Measurements from ENCODE around the gene CNTNAP2. TPM values are rescaled to one million over a fixed set of nuclear protein-coding genes. Genes with fewer than 3 reads are reported as not detected.

The CNTNAP2 gene
- total RNA-seq, 2 experiments from 2014 or later, result 0.19 to 0.22 TPM

GRCh38 chr7:147432576-147432975 lies 1316.0 kb downstream of the CNTNAP2 start:
- Mint-ChIP-seq H3K4me1 (no peaks in the 10 kb centered on the region), H3K4me3 (no peak overlapping the region), H3K27me3 (no peaks in the 10 kb centered on the region), H3K27ac (no peak overlapping the region), H3K36me3 (no peaks in the 10 kb centered on the region), H3K9me3 (peaks cover 6% of the 10 kb centered on the region)
- DNase-seq, result no peak

DNA sequence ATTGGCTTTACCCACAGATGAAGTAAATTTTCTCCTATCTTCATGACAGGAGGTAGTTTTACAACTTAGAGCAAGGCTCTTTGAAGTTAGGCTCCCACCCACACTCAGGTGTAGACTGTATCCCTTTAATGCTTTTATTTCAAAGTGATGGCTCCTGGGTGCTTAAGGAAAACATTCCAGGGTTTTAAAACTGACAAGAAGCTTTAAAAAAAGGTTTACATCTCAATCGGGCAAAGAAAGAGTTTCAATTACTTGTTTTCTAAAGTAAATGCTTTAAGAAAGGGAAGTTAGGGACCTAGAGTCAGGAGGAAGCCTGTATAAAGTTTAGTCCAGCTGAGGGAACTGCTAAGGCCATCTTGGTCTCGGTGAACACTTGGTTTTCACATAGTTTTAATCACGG lies 1320.1 kb downstream of the CNTNAP2 start:
- H3K4me3 Mint-ChIP-seq, result no peak overlapping the region
- no peaks in the 10 kb centered on the region for H3K36me3 Mint-ChIP-seq
- no peaks in the 10 kb centered on the region for H3K27me3 Mint-ChIP-seq
- no peaks in the 10 kb centered on the region for H3K4me1 Mint-ChIP-seq
- DNase-seq, result no peak
- peaks cover 21% of the 10 kb centered on the region for H3K9me3 Mint-ChIP-seq
- no peak overlapping the region for H3K27ac Mint-ChIP-seq

DNA sequence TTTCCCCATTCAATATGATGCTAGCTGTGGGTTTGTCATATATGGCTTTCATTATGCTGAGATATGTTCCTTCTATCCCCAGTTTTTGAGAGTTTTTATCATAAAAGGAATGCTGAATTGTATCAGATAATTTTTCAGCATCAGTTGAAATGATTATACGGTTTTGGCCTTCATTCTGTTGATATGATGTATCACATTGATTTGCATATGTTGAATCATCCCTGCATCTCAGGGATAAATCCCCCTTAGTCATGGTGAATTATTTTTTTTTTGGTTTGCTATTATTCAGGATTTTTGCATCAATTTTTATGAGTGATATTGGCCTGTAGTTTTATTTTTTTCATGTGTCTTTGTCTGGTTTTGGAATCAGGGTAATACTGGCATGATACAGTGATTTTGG lies 1321.6 kb downstream of the CNTNAP2 start:
- Mint-ChIP-seq H3K27ac (no peak overlapping the region), H3K27me3 (no peaks in the 10 kb centered on the region), H3K9me3 (peaks cover 25% of the 10 kb centered on the region), H3K36me3 (no peaks in the 10 kb centered on the region), H3K4me3 (no peak overlapping the region), H3K4me1 (no peaks in the 10 kb centered on the region)
- no peak for DNase-seq

DNA sequence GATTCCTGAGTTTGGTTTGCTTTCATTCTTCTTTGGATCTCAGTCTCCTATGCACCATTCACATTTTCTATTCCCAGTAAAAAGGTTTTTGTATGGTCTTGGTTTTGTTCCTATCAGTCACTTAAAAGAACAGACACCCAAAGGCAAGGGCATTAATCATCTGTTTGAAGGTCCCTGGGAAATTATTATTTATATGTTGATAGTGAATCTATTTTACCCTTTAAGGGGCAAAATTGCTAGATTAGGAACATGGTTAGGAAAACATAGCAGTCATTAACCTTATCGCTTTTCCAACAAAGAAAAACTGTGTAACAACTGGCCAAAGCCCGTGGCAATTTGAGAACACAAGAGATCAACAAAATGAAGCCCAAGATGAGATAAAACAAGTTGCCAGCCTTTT lies 1327.3 kb downstream of the CNTNAP2 start:
- H3K9me3 Mint-ChIP-seq, result peaks cover 20% of the 10 kb centered on the region
- DNase-seq, result no peak
- H3K27ac Mint-ChIP-seq, result no peak overlapping the region
- H3K4me3 Mint-ChIP-seq, result no peak overlapping the region
- no peaks in the 10 kb centered on the region for H3K27me3 Mint-ChIP-seq
- no peaks in the 10 kb centered on the region for H3K36me3 Mint-ChIP-seq
- H3K4me1 Mint-ChIP-seq, result no peaks in the 10 kb centered on the region

DNA sequence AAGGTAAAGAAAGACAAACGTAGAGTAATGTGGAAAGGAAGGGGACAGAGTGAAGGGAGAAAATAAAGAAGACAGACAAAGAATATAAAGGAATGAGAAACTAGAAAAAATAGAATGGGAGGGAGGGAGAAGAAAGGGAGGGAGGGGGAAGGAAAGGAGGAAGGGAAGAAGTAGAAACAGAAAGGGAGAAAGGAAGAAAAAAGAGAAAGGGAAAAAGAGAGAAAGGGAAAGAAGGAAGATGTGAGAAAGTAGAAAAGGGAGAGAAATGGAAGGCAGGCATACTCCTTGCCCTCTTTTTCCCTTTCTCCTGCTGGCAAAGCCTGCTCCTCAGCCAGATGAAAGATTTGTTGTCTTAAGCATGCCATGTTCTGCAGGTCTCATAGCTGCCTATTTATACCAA lies 1336.2 kb downstream of the CNTNAP2 start:
- H3K4me3 Mint-ChIP-seq, result no peak overlapping the region
- peaks cover 3% of the 10 kb centered on the region for H3K9me3 Mint-ChIP-seq
- H3K27ac Mint-ChIP-seq, result no peak overlapping the region
- DNase-seq, result no peak
- H3K36me3 Mint-ChIP-seq, result no peaks in the 10 kb centered on the region
- no peaks in the 10 kb centered on the region for H3K27me3 Mint-ChIP-seq
- H3K4me1 Mint-ChIP-seq, result no peaks in the 10 kb centered on the region

DNA sequence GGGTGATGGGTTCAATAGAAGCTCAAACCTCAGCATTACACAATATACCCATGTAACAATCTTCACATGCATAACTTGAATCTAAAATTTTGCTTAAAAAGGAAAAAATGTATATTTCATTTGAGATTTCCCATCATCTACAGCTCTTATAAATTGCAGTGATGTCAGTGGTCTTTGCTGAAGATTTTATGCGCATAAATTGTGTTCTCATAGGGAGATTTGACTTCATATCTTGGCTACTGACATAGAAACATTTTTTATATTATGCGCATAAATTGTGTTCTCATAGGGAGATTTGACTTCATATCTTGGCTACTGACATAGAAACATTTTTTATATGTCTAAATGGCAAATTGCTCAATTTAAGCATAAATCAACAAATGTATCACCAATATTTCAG lies 1348.6 kb downstream of the CNTNAP2 start:
- H3K4me3 Mint-ChIP-seq, result no peak overlapping the region
- no peak overlapping the region for H3K27ac Mint-ChIP-seq
- DNase-seq, result no peak
- no peaks in the 10 kb centered on the region for H3K4me1 Mint-ChIP-seq
- no peaks in the 10 kb centered on the region for H3K36me3 Mint-ChIP-seq
- H3K27me3 Mint-ChIP-seq, result no peaks in the 10 kb centered on the region
- H3K9me3 Mint-ChIP-seq, result no peaks in the 10 kb centered on the region

- no peak overlapping the region for H3K4me3 Mint-ChIP-seq
- no peaks in the 10 kb centered on the region for H3K36me3 Mint-ChIP-seq
- DNase-seq, result no peak
- no peaks in the 10 kb centered on the region for H3K9me3 Mint-ChIP-seq
- H3K27ac Mint-ChIP-seq, result no peak overlapping the region
- H3K27me3 Mint-ChIP-seq, result no peaks in the 10 kb centered on the region
- H3K4me1 Mint-ChIP-seq, result no peaks in the 10 kb centered on the region
Observed at GRCh38 chr7:147472556-147472955, 1356.0 kb downstream of the CNTNAP2 start.

- Mint-ChIP-seq H3K27me3 (no peaks in the 10 kb centered on the region), H3K4me3 (no peak overlapping the region), H3K4me1 (no peaks in the 10 kb centered on the region), H3K36me3 (no peaks in the 10 kb centered on the region), H3K27ac (no peak overlapping the region), H3K9me3 (no peaks in the 10 kb centered on the region)
- no peak for DNase-seq
Observed at GRCh38 chr7:147474862-147475261, 1358.3 kb downstream of the CNTNAP2 start.

DNA sequence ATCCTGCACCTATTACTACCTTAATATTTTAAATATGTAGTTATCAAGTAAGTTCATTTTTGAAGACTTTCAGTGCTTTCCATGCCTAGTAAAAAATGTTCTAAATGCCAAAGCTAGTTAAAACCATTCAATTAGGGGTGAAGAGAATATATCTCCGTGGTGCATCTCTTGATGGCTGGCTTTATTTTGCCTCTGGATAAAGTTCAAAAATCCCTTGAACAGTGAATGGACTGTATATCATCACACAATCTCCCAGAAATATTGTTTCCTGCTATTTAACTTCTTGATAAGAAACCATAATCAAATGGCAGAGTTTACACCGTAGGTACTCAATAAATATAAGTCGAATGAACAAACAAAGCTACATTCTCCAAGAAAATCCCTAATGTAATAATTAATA lies 1360.9 kb downstream of the CNTNAP2 start:
- H3K4me3 Mint-ChIP-seq, result no peak overlapping the region

GRCh38 chr7:147478796-147479195 lies 1362.2 kb downstream of the CNTNAP2 start:
- no peaks in the 10 kb centered on the region for H3K4me1 Mint-ChIP-seq
- H3K9me3 Mint-ChIP-seq, result peaks cover 1% of the 10 kb centered on the region
- DNase-seq, result no peak
- H3K27me3 Mint-ChIP-seq, result no peaks in the 10 kb centered on the region
- H3K4me3 Mint-ChIP-seq, result no peak overlapping the region
- no peaks in the 10 kb centered on the region for H3K36me3 Mint-ChIP-seq
- no peak overlapping the region for H3K27ac Mint-ChIP-seq

More for the DNA sequence above, 1360.9 kb downstream of the CNTNAP2 start:
- Mint-ChIP-seq H3K9me3 (no peaks in the 10 kb centered on the region), H3K27ac (no peak overlapping the region), H3K27me3 (no peaks in the 10 kb centered on the region), H3K4me1 (no peaks in the 10 kb centered on the region), H3K36me3 (no peaks in the 10 kb centered on the region)
- DNase-seq, result no peak

- H3K4me3 Mint-ChIP-seq, result no peak overlapping the region
- no peak overlapping the region for H3K27ac Mint-ChIP-seq
- DNase-seq, result no peak
- H3K9me3 Mint-ChIP-seq, result peaks cover 6% of the 10 kb centered on the region
- H3K36me3 Mint-ChIP-seq, result no peaks in the 10 kb centered on the region
- H3K27me3 Mint-ChIP-seq, result no peaks in the 10 kb centered on the region
- no peaks in the 10 kb centered on the region for H3K4me1 Mint-ChIP-seq
Observed at GRCh38 chr7:147483634-147484292, 1367.2 kb downstream of the CNTNAP2 start.

GRCh38 chr7:147485660-147486210 lies 1369.1 kb downstream of the CNTNAP2 start:
- H3K36me3 Mint-ChIP-seq, result no peaks in the 10 kb centered on the region
- H3K4me1 Mint-ChIP-seq, result no peaks in the 10 kb centered on the region
- DNase-seq, result no peak
- H3K9me3 Mint-ChIP-seq, result peaks cover 6% of the 10 kb centered on the region
- no peaks in the 10 kb centered on the region for H3K27me3 Mint-ChIP-seq
- no peak overlapping the region for H3K27ac Mint-ChIP-seq
- no peak overlapping the region for H3K4me3 Mint-ChIP-seq

DNA sequence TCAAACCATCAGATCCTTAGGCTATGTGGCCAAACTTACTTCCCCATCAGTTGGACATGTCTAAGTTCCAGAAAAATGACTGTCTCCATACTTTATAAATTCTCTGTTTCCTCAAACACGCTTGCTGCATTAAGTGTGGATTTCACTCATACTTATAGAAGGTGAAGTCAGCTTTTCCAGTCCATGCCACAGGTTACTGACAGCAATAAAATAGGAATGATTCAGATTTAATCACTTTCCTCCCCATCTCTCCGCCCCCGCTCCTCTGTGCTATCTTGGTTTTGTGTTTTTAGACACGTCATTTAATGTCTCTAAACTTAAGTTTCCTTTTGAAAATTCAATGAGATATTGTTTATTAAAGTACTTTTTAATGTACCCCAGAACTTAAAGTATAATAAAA lies 1376.0 kb downstream of the CNTNAP2 start:
- Mint-ChIP-seq H3K36me3 (no peaks in the 10 kb centered on the region), H3K9me3 (peaks cover 3% of the 10 kb centered on the region), H3K27ac (no peak overlapping the region), H3K4me3 (no peak overlapping the region), H3K27me3 (no peaks in the 10 kb centered on the region), H3K4me1 (no peaks in the 10 kb centered on the region)
- DNase-seq, result no peak

GRCh38 chr7:147496209-147496608 lies 1379.6 kb downstream of the CNTNAP2 start:
- no peaks in the 10 kb centered on the region for H3K27me3 Mint-ChIP-seq
- no peaks in the 10 kb centered on the region for H3K4me1 Mint-ChIP-seq
- H3K27ac Mint-ChIP-seq, result no peak overlapping the region
- peaks cover 3% of the 10 kb centered on the region for H3K9me3 Mint-ChIP-seq
- H3K36me3 Mint-ChIP-seq, result no peaks in the 10 kb centered on the region
- no peak overlapping the region for H3K4me3 Mint-ChIP-seq
- no peak for DNase-seq

DNA sequence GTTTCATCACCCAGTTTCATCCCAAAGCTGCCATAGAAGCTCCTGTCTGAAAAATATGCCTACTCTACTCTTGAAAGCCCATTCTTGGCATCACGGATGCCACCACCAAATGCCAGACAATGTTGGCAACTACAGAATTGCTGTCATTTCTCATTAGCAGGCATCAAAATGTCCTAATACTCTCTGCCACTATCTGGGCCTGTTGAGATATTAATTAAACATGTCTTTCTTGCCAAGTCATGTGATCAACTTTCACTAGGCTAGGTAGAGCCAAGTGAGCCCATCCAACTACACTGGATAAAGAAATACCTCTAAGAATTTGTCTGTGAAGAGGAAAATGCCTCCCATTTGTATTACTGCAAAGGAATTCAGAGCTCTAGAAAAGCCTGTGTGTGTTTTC lies 1380.6 kb downstream of the CNTNAP2 start:
- DNase-seq, result no peak
- Mint-ChIP-seq H3K4me3 (no peak overlapping the region), H3K27ac (no peak overlapping the region), H3K4me1 (no peaks in the 10 kb centered on the region), H3K36me3 (no peaks in the 10 kb centered on the region), H3K9me3 (peaks cover 1% of the 10 kb centered on the region), H3K27me3 (no peaks in the 10 kb centered on the region)

DNA sequence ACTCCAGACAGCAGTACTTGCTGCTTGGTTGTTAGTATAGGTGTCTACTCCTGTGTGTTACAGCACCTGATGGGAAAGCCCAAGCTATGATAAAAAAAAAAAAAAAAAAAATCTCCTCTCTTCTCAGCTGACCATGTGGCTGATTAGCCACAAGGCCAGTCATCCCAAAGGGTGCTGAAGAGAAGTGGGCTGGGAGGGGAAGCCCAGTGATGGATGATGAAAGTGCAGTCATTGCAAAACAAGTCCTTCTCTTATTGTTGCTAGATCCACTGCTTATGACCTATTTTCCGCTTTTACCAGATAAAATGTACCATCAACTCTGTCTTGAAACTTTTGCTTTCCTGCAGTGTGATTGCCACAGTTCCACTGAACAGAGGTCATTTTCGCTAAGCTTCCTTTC lies 1381.5 kb downstream of the CNTNAP2 start:
- Mint-ChIP-seq H3K4me3 (no peak overlapping the region), H3K36me3 (no peaks in the 10 kb centered on the region), H3K27me3 (no peaks in the 10 kb centered on the region), H3K4me1 (no peaks in the 10 kb centered on the region), H3K27ac (no peak overlapping the region), H3K9me3 (peaks cover 1% of the 10 kb centered on the region)
- no peak for DNase-seq

Data from activated naive CD8-positive, alpha-beta T cell treated with anti-CD3 and anti-CD28 coated beads for 36 hours (primary cell).